Activated T-cell treated with anti-CD3 and anti-CD28 coated beads, Interleukin-2, amount 50 U/mL, for 72 hours (primary cell): ENCODE data around the gene MMUT. TPM values are rescaled to one million over a fixed set of nuclear protein-coding genes. Genes with fewer than 3 reads are reported as not detected.

Experiments
- ATAC-seq, 2 donors: fragments of 150-1000 bp; cut with Tn5 transposase; replicated peaks in 1 of 2; 2 replicates each; pipeline ENCODE4 v1.10.0; 2021; ENCODE audit warnings: moderate library complexity in 2 of 2, mild to moderate bottlenecking in 1 of 2
- DNase-seq, 2 donors: peaks; one replicate each; pipeline ENCODE4 v3.0.0; 2021 to 2022; ENCODE audit warnings: mixed read lengths in 1 of 2
- H3K27ac Mint-ChIP-seq: one replicate; pipeline ENCODE4 v1.8.0; 2022; ENCODE audit warnings: mild to moderate bottlenecking, moderate library complexity, mixed read lengths
- H3K27me3 Mint-ChIP-seq: one replicate; pipeline ENCODE4 v1.8.0; 2022; ENCODE audit warnings: low read depth, mixed read lengths
- H3K36me3 Mint-ChIP-seq, 2 donors: one replicate each; pipeline ENCODE4 v1.8.0; 2022; ENCODE audit warnings: mixed read lengths in 2 of 2, mild to moderate bottlenecking in 1 of 2; ENCODE audit not compliant: insufficient read depth in 2 of 2
- H3K4me1 Mint-ChIP-seq: one replicate; pipeline ENCODE4 v1.8.0; 2022; ENCODE audit warnings: low read depth, mixed read lengths
- H3K4me3 Mint-ChIP-seq, 2 donors: one replicate each; pipeline ENCODE4 v1.8.0; 2022; ENCODE audit warnings: mild to moderate bottlenecking in 2 of 2, mixed read lengths in 2 of 2, moderate library complexity in 2 of 2
- H3K9me3 Mint-ChIP-seq, 2 donors: one replicate each; pipeline ENCODE4 v1.8.0; 2022; ENCODE audit warnings: mixed read lengths in 2 of 2
- total RNA-seq, 2 donors: library from RNA; stranded (reverse); gene quantifications; one replicate each; pipeline ENCODE4 v1.2.3, GENCODE V29; 2022

The MMUT gene
- total RNA-seq, 2 donors from 2014 or later = 14.8 to 15.2 TPM

DNA sequence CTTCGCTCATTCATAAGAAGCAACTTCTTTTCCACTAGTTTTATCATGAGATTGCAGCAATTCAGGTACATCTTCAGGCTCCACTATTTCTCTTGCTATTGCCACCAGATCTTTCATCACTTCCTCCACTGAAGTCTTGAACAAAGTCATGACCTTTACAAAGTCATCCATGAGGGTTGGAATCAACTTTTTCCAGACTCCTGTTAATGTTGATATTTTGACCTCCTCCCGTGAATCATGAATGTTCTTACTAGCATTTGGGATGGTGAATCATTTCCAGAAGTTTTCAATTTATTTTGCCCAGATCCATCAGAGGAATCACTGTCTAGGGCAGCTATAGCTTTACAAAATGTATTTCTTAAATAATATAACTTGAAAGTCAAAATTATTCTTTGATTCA, 1.6 kb upstream of the MMUT start:
- Mint-ChIP-seq H3K27me3 (no peaks in the 10 kb centered on the region), H3K36me3 (peaks cover 0 to 5% of the 10 kb centered on the region in 2 donors), H3K4me1 (peaks cover 53% of the 10 kb centered on the region), H3K27ac (peak overlapping the region; percentile 45), H3K4me3 (peak overlapping the region; percentile 96 to 99), H3K9me3 (no peaks in the 10 kb centered on the region)
- ATAC-seq = no peak
- DNase-seq = no peak

DNA sequence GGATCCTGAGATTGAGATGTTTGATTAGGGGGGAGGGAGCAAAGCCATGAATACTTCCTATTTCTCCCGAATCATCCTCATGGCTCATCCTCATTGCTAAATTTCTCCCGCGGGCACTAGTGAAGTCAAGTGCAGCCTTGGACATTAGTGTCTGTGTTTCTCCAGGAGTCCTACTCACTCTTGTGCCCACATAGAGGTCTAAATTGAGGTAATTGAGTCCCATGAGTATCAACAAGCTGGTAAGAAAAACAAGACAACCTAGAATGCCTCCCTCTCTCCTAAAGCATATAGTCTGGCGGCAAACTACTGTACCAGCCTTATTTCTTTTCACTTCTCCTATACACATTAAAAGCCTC, 537 bp upstream of the MMUT start:
- Mint-ChIP-seq H3K27ac (peak overlapping the region; percentile 95), H3K4me3 (peak overlapping the region; percentile 96 to 99), H3K4me1 (peaks cover 48% of the 10 kb centered on the region), H3K36me3 (peaks cover 0 to 5% of the 10 kb centered on the region in 2 donors), H3K9me3 (no peaks in the 10 kb centered on the region), H3K27me3 (no peaks in the 10 kb centered on the region)
- DNase-seq (no peak), ATAC-seq (no peak)

DNA sequence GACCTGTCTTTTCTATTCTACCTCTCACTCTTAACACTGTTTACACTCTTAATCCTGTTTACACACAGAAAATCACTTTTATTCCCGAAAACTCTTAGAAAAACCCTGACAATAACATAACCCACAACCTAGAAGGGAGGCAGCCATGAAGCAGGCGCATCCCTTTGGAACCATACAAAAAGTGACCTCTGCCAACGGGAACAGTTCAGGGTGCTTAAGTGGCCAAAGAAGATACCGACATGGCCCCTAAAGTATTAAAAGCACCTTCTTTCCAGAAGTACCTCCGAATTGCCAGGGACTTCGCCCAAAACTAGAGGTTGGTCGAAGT, 490 bp downstream of the MMUT start:
- Mint-ChIP-seq H3K9me3 (no peaks in the 10 kb centered on the region), H3K27me3 (no peaks in the 10 kb centered on the region), H3K36me3 (peaks cover 0 to 5% of the 10 kb centered on the region in 2 donors), H3K4me3 (peak overlapping the region; percentile 96 to 99), H3K27ac (peak overlapping the region; percentile 95), H3K4me1 (peaks cover 39% of the 10 kb centered on the region)
- peak; percentile 1 to 4 for ATAC-seq
- DNase-seq = peak in 1 of 2 donors; percentile 5

DNA sequence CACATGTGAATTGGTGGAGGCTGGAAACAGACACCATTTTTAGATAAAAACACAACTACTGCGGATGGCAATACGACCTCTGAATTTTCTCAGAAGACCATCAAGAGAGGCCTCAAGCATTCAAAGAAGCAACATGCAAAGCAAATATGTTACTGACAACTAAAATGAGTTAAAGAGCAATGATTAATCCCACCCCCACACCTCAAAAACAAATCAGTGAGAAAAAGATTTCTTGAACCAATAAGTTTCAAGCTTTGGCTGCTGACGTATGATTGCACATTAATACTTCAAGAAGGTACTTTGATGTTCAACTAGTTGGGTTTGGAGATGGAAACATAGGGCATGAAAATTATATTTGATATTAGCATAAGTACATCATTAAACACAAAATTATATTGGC, 982 bp downstream of the MMUT start:
- no peak for ATAC-seq
- Mint-ChIP-seq H3K9me3 (no peaks in the 10 kb centered on the region), H3K4me3 (peak overlapping the region; percentile 96 to 99), H3K36me3 (peaks cover 0 to 5% of the 10 kb centered on the region in 2 donors), H3K27ac (peak overlapping the region; percentile 95), H3K27me3 (no peaks in the 10 kb centered on the region), H3K4me1 (peaks cover 38% of the 10 kb centered on the region)
- DNase-seq = no peak

DNA sequence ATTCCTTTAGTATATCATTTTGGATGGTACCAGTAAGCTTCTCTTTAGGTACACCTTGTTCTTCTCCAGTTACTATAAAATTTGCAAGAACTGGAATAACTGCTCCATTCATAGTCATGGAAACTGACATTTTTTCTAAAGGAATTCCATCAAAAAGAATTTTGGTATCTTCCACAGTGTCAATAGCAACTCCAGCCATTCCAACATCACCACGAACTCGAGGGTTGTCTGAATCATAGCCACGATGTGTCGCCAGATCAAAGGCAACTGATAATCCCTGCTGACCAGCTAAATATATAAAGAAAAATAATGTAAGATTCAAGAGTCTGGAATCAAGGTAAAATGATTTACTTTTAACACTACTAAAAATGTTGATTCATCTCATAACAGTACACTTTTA, 5.3 kb downstream of the MMUT start:
- peaks cover 5% of the 10 kb centered on the region in 2 donors for H3K36me3 Mint-ChIP-seq
- no peaks in the 10 kb centered on the region for H3K9me3 Mint-ChIP-seq
- H3K4me3 Mint-ChIP-seq = no peak overlapping the region
- no peaks in the 10 kb centered on the region for H3K27me3 Mint-ChIP-seq
- DNase-seq = no peak
- H3K4me1 Mint-ChIP-seq = peaks cover 20% of the 10 kb centered on the region
- H3K27ac Mint-ChIP-seq = no peak overlapping the region
- ATAC-seq = no peak

DNA sequence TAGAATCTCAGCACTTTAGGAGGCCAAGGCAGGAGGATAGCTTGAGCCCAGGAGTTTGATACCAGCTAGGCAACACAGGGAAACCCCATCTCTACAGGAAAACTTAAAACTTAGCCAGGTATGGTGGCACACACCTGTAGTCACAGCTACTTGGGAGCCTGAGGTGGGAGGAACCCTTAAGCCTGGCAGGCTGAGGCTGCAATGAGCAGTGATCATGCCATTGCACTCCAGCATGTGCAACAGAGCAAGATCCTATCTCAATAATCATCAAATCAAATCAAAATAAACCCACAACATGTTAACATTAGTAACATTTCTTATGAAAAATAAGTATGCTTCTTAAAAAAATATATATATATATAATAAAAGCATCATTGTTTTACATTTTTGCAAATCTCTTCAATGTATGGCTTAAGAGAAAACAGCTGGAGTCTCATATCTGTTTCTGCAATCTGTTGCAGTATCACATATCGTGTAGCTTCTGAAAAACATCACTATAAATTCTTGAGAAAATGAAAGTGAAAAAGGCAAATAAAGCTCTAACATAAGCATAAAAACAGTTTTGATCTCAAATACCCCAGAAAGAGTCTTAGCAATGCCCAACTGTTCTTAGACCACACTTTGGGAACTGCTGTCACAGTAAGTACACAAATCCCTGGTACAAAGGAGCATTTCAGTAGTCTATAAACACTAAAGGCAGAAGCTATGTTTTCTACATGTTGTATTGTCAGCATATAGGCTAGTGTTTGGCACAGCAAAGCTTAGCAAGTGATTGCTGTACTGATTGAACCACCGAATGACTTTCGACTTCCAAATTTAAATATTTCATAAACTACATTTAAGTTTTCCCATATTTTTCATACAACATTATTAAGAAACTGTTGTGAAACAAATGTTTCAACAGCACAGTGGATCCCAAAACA, 8.0 kb downstream of the MMUT start:
- DNase-seq = no peak
- peak overlapping the region in 1 of 2 donors; percentile 47 for H3K4me3 Mint-ChIP-seq
- peak; percentile 11 to 21 for ATAC-seq
- H3K36me3 Mint-ChIP-seq = peaks cover 4 to 10% of the 10 kb centered on the region in 2 donors
- no peaks in the 10 kb centered on the region for H3K27me3 Mint-ChIP-seq
- H3K4me1 Mint-ChIP-seq = peaks cover 4% of the 10 kb centered on the region
- H3K9me3 Mint-ChIP-seq = no peaks in the 10 kb centered on the region
- peak overlapping the region; percentile 47 for H3K27ac Mint-ChIP-seq

DNA sequence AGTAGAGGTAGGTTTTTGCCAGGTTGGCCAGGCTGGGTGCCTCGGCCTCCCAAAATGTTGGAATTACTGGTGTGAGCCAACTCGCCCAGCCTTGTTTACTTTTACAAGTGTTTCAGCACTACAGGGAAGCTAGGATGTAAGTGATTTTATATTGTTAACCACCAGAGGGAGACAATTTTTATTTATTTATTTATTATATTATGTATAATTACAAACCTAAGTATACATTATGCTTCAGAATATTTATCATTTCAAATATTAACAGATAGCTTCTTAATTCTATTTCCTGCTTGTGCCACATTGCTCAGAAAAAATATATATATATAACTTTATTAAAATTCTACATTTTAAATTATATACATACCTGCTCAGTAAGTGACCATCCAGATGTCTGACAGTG, 9.8 kb downstream of the MMUT start:
- peaks cover 4% of the 10 kb centered on the region for H3K4me1 Mint-ChIP-seq
- H3K27ac Mint-ChIP-seq = no peak overlapping the region
- DNase-seq = no peak
- no peak for ATAC-seq
- H3K9me3 Mint-ChIP-seq = no peaks in the 10 kb centered on the region
- no peak overlapping the region for H3K4me3 Mint-ChIP-seq
- H3K27me3 Mint-ChIP-seq = no peaks in the 10 kb centered on the region
- H3K36me3 Mint-ChIP-seq = peaks cover 4 to 12% of the 10 kb centered on the region in 2 donors

DNA sequence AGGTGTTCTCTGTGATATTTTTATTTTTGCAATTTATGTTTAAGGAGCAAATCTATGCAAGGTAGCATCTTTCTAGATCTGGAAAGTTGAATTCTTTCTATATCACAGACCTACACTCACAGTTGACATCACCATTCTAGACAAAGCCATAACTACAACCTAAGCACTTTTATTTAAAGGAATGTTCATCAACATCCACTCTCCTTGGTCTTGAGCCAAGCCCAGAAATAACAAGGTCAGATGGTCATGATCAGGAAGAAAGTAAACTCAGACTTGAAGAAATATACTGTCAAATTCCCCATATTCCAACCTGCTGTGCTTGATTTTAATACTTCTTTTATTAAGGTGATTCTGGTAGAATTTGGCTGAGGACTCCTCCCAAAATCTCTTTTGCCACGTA, 32.2 kb downstream of the MMUT start:
- Mint-ChIP-seq H3K27me3 (no peaks in the 10 kb centered on the region), H3K9me3 (no peaks in the 10 kb centered on the region), H3K4me3 (no peak overlapping the region), H3K36me3 (peaks cover 2 to 9% of the 10 kb centered on the region in 2 donors), H3K27ac (no peak overlapping the region), H3K4me1 (no peaks in the 10 kb centered on the region)
- DNase-seq = no peak
- no peak for ATAC-seq

DNA sequence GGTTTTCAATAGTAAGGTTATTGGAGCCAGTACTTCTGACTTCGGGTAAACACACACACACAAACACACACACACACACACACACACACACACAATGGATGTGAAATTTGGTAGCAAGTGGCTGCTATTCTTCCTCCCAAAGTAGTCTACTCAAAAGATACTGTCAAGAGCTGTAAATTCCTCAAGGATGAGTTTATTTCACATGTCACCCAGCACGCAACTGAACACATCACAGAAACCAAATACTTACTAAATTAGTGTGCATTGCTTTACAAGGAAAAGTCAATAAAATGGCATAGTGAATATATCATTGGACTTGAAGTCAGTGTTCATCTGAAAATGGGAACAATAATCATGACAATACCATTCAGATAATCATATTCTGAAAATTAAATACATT, 32.9 kb downstream of the MMUT start:
- Mint-ChIP-seq H3K9me3 (no peaks in the 10 kb centered on the region), H3K36me3 (peaks cover 1 to 8% of the 10 kb centered on the region in 2 donors), H3K4me3 (no peak overlapping the region), H3K27ac (no peak overlapping the region), H3K4me1 (no peaks in the 10 kb centered on the region), H3K27me3 (no peaks in the 10 kb centered on the region)
- DNase-seq (no peak), ATAC-seq (no peak)

DNA sequence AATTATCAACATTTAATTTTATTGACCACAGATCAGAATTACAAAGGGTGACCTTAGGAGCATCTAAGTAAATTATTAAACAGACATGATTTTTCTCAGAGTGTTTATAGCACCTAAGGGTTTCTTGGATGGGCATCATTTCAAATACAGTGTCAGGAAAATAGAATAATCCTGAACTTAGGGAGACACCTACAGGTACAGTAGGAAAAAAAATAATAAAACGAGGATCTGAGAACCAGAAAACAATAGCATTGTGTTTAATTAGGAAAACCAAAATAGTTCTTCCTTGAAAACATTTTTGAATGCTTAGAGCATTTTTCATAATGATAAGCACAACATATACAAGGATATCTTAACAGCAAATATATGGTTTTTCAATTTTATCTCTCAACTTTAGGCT, 39.2 kb downstream of the MMUT start:
- ATAC-seq = no peak
- H3K27ac Mint-ChIP-seq = no peak overlapping the region
- H3K9me3 Mint-ChIP-seq = no peaks in the 10 kb centered on the region
- no peak overlapping the region for H3K4me3 Mint-ChIP-seq
- peaks cover 6% of the 10 kb centered on the region for H3K27me3 Mint-ChIP-seq
- DNase-seq = no peak
- H3K4me1 Mint-ChIP-seq = no peaks in the 10 kb centered on the region
- H3K36me3 Mint-ChIP-seq = no peaks in the 10 kb centered on the region

DNA sequence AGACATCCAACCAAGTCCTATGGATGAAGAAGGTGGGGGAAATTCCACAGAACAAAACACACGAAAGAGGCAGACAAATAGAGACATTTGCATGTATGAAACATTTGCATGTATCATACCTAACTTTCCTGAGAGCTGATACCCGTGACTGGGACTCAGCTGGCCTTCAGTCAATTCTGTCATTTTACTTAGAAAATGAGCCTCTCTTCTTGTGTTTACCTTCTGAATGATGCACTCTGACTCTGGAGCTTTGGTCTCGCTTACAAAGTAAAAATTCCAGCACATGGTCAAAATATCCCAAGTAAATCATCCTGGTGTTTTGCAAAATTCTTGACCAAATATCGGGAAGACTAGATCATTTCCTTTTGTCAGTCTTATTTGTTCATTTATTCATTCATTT, 46.9 kb downstream of the MMUT start:
- Mint-ChIP-seq H3K4me3 (no peak overlapping the region), H3K9me3 (no peaks in the 10 kb centered on the region), H3K36me3 (no peaks in the 10 kb centered on the region), H3K27ac (no peak overlapping the region), H3K4me1 (no peaks in the 10 kb centered on the region), H3K27me3 (peaks cover 22% of the 10 kb centered on the region)
- DNase-seq (no peak), ATAC-seq (no peak)

DNA sequence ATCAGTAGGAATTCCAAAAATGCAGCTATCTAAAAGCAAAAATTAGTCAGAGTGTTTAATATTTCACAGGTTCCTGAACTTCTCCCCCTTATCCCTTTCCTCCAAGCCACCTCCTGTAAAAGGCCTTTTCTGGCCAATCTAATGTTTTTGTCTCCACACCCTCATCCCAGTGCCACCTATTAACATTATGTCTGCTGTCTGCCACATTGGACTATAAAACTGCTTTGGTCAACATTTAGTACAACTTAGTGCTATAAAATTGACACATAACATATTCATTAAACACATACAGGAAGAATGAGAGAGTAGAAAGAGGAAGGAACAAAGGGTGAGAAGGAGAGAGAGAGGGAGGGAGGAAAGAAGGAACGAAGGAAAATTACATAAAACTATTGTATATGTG, 47.7 kb downstream of the MMUT start:
- H3K27ac Mint-ChIP-seq = no peak overlapping the region
- no peak for ATAC-seq
- DNase-seq = no peak
- no peaks in the 10 kb centered on the region for H3K4me1 Mint-ChIP-seq
- H3K9me3 Mint-ChIP-seq = no peaks in the 10 kb centered on the region
- H3K27me3 Mint-ChIP-seq = peaks cover 17% of the 10 kb centered on the region
- no peaks in the 10 kb centered on the region for H3K36me3 Mint-ChIP-seq
- no peak overlapping the region for H3K4me3 Mint-ChIP-seq

DNA sequence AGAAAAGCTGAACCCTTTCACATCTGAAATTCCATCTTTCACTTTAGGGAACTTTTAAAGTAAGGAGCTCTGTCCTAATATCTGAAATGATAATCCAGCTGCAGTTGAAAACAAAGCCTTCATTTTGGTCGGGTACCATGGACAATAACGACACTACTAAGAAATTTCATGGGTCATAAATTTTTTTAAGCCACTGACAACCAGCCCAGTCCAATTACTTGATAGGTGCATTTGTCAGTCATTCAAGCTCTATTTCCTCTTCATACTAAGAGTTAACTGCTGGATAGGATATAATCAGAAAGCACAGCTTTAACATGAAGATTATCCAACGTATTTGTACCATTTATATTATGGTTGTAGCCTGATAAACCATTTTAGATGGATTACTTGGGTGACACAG, 52.5 kb downstream of the MMUT start:
- ATAC-seq (no peak), DNase-seq (no peak)
- Mint-ChIP-seq H3K36me3 (no peaks in the 10 kb centered on the region), H3K9me3 (no peaks in the 10 kb centered on the region), H3K27ac (no peak overlapping the region), H3K4me1 (no peaks in the 10 kb centered on the region), H3K4me3 (no peak overlapping the region), H3K27me3 (peaks cover 21% of the 10 kb centered on the region)

DNA sequence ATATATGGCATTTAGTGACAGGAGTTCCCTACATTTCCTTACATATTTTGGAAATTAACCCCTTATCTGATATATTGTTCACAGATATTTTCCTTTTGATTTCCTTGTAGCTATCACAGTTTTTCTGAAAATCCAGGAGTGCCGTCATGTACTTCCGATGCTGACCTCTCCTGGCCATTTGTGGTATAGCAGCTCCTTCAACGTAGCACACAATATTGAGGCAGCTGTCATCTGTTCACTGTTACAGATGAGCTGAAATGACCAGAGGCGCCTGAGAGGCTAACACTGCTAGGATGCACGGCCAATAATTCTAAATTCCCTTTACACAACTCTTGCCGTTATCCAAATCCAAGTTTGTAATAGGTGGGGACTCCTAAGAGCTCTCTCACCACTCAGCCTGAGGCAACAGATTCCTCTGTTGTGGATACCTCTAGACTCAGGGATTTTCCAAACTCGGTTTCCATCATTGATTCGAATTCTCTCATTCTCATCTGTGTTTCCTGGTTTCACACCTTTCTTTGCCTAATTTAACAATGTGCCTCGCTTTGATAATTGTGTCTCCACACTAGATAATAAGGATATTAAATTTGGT, 53.0 kb downstream of the MMUT start:
- H3K27me3 Mint-ChIP-seq = peaks cover 21% of the 10 kb centered on the region
- no peaks in the 10 kb centered on the region for H3K4me1 Mint-ChIP-seq
- no peaks in the 10 kb centered on the region for H3K9me3 Mint-ChIP-seq
- DNase-seq (peak; percentile 51 to 58), ATAC-seq (no peak)
- no peak overlapping the region for H3K4me3 Mint-ChIP-seq
- no peak overlapping the region for H3K27ac Mint-ChIP-seq
- no peaks in the 10 kb centered on the region for H3K36me3 Mint-ChIP-seq
